HG02840 (cell line): Measurements from ENCODE around the gene BLOC1S5.

Source experiments
- ATAC-seq: cut with Tn5 transposase; IDR thresholded peaks from one replicate; pipeline ENCODE4 v1.9.1; 2021; ENCODE audit warnings: mild to moderate bottlenecking, moderate library complexity, moderate number of reproducible peaks; ENCODE audit not compliant: unreplicated experiment, low FRiP score

BLOC1S5 gene, protein sequence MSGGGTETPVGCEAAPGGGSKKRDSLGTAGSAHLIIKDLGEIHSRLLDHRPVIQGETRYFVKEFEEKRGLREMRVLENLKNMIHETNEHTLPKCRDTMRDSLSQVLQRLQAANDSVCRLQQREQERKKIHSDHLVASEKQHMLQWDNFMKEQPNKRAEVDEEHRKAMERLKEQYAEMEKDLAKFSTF

DNA sequence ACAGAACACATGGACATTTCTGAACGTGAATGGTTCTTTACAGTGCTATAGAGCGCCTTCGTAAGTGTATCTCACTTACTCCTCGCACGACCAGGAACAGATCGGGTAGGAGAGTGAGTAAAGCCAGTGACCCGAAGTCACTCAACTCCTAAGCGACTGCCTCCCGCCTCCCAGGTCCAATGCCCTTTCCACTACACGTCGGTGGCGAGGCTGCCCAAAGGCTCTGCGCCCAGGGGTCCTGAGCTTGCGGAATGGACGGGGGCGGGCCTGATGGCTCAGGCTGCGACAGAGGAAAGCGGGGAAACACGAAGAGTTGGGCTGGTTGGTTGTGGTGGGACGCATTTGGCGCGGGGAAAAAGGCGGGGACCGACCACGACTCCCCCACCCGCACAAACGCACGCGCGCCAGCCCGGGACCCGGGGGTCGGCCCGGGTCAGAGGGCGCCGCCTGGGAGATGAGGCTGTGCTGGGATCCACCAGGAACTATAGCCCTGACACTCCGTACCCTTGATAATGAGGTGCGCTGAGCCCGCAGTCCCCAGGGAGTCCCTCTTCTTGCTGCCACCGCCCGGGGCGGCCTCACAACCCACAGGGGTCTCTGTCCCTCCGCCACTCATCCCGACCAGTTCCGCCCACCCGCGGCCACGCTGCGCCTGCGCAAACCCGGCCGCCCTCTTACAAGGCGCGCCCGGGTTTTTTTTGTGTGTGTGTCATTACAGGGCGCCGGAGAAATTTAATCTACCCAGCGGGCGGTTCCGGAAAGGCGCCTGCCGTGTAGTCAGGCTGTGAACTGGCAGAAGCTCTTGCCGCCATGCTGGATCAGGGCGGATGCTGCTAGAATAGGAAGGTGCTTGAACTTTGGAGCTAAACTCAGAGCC, at the start of gene BLOC1S5:
Gene BLOC1S5 (minus strand): TSS at position 629 of the 877 bp plus-strand sequence. CDS start 13 bp downstream, at position 616.
- ATAC-seq = peak; percentile 91

DNA sequence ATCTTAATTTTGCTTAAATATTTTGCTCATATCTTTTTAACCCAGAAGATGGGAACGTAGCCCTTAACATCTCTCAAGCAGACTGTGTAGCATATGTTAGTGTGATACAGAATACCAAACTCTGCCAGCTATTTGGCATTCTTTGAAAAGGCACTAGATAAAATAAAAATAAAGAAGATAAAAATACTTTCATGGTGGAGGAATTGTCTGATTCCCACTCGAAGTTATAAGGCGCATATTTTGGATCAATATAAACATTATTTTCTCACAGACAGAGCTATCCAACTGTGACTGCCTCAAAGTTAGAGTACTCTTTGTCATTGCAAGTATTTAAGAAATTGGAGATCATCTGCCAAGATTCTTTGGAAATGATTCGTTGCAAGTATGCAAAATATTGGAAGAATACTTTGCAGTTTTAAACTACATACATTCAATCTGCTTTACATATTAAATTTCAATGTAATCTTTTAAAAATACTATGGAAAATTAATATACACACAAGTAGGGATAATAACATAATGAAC, 49.0 kb upstream of the BLOC1S5 start:
- ATAC-seq = no peak

DNA sequence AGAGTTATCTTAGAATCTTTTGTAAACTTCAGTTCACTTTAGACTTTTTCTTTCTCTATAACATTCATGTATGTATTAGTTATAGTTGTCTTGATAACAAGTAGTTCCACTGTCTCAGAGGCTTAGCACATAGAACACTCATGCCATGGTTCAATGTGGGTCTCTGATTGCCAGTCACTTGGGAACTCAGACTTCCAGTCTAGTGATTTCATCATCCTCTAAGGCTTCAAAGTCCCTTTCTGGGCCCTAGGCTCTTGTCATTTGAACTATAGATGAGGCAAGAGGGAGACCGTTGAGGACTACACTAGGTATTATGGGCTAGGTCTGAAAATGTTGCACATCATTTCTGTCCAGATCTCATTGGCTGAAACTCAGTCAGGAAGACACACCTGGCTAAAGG, 46.5 kb upstream of the BLOC1S5 start:
- ATAC-seq = no peak

DNA sequence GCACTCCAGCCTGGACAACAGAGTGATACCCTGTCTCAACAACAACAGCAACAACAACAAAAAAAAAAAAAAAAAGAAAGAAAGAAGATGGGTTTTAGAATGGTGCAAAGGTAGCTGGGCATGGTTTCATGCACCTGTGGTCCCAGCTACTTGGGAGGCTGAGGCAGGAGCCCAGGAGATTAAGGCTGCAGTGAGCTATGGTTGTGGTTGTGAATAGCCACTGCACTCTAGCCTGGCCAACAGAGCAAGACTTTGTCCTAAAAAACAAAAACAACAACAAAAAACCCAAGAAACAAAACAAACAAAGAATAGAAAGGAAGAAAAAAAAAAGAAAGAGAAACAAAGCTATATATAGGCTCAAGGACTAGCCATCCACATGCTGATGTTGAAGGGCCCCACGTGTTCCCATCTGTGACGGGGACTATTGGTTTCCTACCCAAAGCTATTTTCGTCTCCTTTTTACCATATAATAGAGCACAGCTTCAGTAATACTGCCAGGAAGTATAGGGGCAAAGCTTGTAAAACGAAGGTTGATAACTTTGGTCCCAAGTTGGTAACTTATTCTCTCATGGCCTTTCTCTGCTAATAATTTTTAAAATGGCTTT, 46.0 kb upstream of the BLOC1S5 start:
- peak; percentile 54 for ATAC-seq

DNA sequence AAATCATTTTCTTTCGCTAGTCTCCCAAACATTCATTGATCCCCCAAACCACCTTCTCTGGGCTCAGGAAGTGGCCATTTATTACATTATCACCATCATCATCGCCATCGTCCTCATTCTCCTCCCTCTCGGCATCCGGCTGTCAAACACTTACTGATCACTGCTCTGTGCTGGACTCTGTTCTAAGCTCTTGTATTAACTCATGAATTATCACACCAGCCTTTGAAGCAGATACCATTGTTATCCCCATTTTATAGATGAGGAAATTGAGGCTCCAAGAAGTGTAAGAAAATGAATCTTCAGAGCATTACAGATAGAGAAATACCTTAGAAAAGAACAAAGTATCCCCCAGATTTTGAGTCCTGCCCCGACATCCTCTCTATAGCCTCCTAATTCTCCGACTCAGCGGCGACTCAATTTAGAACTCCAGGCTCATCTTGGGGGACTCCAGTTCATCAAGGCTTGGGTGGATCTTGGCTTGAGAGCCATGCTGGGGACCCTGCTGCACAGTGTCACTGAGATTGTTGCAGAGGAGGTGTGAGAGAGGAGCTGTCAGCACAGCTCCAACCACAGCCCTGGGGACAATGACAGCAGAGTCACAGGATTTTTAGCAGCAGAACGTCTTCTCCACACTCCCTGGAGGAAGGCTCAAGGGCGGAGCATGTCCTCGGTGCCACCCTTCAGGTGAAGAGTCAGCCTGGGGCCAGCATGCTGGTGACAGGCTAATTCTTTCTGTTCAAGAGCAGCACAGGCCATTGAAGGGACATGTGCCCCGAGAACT, 44.8 kb upstream of the BLOC1S5 start:
- ATAC-seq = no peak

DNA sequence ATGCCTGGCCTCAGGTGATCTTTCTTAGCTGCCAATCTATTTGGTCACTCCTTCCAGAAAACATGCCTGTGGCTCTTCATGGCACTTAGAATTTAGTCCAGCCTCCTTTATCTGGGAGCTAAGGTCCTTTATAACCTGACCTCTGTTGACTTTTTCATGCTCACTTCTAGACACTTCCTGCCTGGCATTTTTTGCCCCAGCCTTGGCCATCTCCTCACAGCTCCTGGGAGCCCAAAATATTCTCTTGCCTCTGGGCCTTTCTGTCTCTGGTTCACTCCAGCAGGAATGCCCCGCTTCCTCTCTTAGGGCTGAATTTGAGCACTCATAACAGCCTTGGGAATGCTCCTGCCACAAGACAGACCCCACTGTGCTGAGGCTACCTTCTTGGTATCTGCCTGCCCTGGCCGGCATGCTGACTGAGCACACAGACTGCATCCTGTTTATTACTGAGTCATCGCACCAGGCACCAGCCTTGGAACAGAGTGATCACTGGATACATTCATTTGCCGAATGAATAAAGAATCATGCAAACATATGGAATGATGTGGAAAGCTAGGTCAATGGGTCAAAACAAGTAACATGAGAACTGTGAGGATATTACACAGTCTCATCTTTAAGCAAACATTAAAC, 44.0 kb upstream of the BLOC1S5 start:
- ATAC-seq = no peak

DNA sequence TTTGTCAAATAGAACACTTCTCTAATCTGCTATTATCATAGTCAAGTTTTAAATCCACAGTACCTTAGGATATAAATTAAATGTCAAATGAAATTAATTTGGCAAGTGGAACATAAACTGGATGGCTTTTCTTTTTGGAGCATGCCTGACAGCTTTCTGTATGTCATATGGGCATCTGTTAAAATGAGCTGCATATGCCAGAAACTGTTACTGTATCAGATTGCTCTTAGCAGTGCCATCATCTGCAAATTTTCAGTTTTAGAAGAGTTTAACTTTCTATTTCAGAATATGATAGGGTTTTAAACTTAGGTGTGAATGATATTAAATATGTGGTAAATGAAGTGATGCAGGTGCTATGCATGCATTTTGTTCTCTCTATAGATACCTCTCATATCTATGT, 41.6 kb upstream of the BLOC1S5 start:
- no peak for ATAC-seq

DNA sequence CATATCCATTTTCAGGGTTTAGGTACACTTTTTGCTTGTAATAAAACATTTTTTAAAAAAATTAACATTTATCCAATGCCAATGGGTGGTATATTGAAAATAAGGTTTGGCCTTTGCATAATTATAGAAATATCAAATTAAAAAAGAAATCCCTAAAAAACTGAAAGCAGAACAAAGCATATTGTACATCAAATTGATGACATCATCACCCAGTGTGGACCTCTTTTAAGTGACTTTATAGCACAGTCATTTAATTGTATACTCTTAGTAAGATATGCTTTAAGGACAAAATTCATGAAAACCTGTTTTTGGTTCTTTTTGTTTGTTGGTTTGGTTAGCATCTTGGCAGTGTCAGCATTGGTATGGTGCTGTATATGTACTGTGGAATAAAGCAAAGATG, 39.5 kb upstream of the BLOC1S5 start:
- ATAC-seq = no peak

DNA sequence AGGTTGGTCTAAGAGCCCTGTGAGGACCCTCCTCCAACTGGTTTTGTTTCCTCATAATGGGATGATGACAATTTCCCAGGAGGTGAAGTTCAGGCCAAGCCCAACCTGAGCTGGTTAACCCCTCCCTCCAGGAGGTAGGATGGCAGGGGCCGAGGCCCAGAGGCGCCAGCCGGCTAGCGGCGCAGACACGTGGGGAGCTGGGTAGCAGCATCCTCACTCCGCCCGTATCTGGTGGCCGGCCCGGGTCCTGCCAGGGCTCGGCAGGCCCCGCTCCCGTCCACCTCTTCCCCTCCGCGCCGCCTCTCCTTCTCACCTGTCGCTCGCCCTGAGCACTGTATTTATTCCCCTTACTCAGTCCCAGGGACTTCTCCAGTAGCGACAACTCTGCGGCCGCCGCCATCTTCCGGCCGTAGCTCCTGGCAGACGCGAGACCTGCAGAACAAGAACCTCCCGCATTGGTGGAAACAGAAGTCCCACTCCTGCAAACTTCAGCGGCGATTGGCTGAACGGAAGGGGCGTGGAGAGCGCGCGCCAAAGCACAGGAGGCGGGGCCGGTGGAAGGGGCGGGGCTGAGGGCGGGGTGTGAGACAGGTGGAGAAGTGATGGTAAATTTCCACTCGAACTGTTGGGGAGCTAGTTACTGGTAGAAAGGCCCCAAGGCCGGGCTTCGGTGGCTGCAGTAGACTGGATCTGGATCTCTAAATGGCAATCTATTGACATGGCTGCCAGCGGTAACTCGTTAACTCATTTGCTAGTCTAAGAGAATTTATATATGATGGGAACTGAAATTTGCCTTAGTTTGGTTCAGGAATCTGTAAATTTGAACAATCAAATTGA, 38.2 kb upstream of the BLOC1S5 start, which contains the start of gene EEF1E1:
Gene EEF1E1 (minus strand): TSS at position 427 of the 837 bp plus-strand sequence. CDS start 27 bp downstream, at position 400.
- peak; percentile 100 for ATAC-seq

DNA sequence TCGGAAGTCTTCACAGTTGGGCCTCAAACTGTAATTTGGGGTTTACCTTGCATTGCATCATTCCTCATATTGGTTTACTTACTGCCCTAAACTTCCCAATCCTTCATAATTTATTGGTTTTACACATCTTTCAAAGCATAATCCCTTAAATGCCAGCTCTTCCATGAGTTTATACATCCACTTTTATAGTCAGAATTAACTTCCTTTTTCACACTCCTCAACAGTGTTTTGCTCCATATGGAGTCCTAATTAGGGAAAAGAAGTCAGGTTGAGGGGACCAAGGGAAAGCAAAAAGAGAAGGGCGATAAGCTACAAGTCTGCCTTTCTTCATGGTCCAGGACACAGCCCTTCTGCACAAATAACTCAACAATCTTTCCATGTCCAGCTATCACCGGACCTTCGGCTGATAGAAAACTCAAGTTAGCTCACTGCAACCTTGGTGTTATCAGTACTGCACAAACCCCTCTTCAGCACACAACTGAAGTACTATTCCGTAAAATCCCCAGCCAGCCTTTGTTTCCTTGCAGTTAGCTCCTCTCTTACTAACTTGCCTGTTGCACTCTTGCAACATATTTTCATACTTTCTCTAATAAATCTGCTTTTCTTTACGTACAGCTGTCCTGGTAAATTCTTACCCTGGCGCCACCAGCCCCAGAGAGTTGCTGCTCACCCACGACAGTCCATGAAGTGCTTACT, 36.1 kb upstream of the BLOC1S5 start:
- ATAC-seq = no peak

DNA sequence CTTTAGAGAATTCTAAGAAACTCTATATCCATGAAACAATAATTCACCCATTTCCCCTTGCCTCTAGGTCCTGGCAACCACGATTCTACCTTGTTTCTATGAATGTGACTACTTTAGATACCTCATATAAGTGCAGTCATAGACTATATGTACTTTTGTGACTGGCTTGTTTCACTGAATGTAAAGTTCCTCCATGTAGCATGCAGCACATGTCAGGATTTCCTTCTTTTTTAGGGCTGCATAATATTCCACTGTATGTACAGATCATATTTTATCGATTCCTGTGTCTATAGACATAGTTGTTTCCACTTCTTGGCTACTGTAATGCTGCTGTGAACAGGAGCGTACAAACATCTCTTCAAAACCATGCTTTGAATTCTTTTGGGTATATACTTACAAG, 26.5 kb upstream of the BLOC1S5 start:
- no peak for ATAC-seq

DNA sequence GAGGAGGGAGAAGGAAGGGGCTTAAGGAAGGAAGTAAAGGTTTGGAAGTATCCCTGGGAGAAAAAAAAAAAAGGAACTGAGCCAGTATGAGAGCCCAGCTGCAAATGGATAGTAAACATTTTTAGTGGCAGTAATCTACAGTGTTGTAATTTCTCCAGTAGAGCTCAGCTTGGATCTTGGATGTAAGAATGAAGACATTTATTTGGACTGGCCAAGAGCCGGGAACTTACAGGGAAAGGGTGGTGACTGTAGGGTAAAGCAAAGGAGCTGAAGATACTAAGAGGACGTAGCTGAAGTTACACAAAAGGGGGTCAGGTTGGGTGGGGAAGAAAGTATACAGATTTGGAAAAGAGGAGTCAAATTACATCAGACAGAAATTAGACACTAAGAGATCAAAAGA, 24.7 kb upstream of the BLOC1S5 start:
- ATAC-seq = no peak

DNA sequence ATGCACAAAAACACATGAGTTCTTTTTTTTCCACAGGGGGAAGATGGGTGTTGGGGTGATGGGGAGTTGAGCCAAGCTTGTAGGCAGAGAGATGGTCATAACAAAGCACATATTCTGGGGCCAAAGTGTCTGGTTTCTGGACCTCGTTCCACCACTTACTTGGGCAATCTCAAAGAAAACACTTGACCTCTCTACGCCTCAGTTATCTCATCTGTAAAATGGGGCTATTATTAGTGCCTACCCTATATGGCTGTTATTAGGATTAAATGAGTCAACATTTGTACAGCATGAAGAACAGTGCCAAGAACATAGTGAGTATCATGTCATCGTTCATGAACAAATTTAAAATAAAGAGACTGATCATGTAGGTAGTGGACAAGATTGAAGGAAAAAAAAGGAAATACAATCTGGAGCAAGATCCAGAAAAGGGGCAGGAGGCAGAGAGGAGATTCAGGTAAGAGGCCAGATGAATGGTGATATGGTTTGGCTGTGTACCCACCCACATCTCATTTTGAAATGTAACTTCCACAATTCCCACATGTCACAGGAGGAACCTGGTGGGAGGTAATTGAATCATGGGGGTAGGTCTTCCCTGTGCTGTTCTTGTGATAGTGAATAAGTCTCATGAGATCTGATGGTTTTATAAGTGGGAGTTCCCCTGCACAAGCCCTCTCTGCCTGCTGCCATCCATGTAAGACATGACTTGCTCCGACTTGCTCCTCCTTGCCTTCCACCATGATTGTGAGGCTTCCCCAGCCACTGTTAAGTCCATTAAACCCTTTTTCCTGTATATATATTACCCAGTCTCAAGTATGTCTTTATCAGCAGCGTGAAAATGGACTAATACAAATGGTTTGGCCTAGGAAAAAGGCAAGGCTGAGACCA, 23.9 kb upstream of the BLOC1S5 start:
- ATAC-seq = no peak

DNA sequence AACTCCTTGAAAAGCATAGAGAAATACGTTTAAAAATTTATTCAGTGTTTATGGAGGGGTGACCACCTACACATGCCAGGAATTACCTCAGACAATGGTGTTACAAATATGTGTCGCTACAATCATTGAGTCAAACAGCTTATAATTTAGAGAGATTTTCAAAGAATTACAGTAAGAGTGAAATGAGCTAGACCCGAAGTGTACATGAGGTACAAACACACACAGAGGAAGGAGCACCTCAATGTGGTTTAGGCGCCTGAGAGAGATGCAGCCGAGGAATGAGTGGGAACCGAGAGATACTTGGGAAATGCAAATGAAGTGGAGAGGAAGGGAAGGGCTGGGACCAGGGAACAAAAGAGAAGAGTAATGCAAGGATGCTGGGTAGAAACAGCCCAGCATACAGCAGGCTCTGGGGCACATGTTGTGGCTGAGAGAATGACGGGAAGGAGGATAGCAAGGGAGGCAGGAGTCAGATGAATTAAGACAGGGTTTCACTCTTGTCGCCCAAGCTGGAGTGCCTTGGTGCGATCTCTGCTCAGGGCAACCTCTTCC, 22.6 kb upstream of the BLOC1S5 start:
- ATAC-seq = no peak

DNA sequence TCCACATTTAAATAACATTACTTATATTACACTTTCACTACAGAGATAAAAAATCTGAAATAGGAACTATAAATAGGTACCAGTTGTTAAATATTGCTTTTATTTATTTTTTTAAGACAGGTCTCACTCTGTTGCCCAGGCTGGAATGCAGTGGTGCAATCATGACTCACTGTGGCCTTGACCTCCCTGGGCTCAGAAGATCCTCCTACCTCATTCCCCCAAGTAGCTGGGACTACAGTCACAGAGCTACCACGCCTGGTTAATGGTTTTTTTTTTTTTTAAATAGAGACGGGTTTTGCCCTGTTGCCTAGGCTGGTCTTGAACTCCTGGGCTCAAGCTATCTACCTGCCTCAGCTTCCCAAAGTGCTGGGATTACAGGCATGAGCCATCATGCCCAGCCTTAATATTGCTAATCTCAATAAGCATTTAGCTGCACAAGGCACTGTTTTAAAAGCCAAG, 20.9 kb upstream of the BLOC1S5 start:
- ATAC-seq = no peak

DNA sequence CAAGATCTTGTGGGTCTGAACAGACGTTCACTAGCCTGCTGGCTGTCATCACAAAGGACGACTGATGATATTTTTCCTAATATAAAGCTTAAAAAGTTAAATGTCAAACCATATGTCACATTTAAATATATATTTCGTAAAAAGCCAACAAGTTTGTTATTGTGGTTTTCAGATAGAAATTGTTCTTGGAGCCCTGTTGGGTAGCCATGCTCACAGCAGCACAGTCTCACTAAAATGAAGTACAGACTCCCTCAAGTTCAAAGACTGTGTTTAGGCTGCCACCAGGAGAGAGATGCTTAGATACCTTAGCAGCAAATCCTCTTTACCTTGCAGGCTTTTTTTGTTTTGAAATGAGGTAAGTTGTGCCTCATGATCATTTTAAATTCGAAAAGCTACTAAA, 20.4 kb upstream of the BLOC1S5 start:
- ATAC-seq = no peak
